Cardiac muscle cell (in vitro differentiated cells and primary cell): ENCODE results near the gene CLEC2B. TPM values are rescaled to one million over a fixed set of nuclear protein-coding genes. Genes with fewer than 3 reads are reported as not detected.

Experiments
- DNase-seq, 2 donors: peaks; one replicate each; pipeline versions ENCODE4 v3.0.0 to v3.0.0-alpha.2; 2010 to 2017; ENCODE audit warnings: low read depth in 1 of 2, low spot score in 1 of 2
- H3K27ac ChIP-seq: fragments of 200-600 bp; sonication (generic); 2 replicates; pipeline ENCODE4 v1.5.1; 2016
- H3K27me3 ChIP-seq: fragments of 200-600 bp; sonication (generic); 2 replicates; pipeline ENCODE4 v1.6.0; 2016; ENCODE audit warnings: control low read depth
- H3K36me3 ChIP-seq: fragments of 200-600 bp; sonication (generic); 2 replicates; pipeline ENCODE4 v1.5.1; 2016; ENCODE audit warnings: control low read depth
- H3K4me1 ChIP-seq: fragments of 200-600 bp; sonication (generic); 2 replicates; pipeline ENCODE4 v1.8.1; 2017; ENCODE audit warnings: low read depth, mild to moderate bottlenecking, mixed run types
- H3K4me3 ChIP-seq: fragments of 200-600 bp; sonication (generic); 2 replicates; pipeline ENCODE4 v1.5.1; 2016; ENCODE audit warnings: mild to moderate bottlenecking
- H3K9me3 ChIP-seq: fragments of 200-600 bp; sonication (generic); 2 replicates; pipeline ENCODE4 v1.5.1; 2017; ENCODE audit warnings: low read depth, mild to moderate bottlenecking, control low read depth
- CTCF ChIP-seq: IDR thresholded peaks from 2 replicates; pipeline ENCODE4 v1.5.1; 2012; ENCODE audit warnings: low read depth, mild to moderate bottlenecking, low read length
- polyA plus RNA-seq: library from polyadenylated mRNA; unstranded; fragments of >200 nt; fragmentation: Nextera tagmentation; extraction: Ambion mirVana; gene quantifications from 2 replicates; pipeline ENCODE4 v1.2.1, GENCODE V29; 2016
- total RNA-seq: library from RNA; depleted of rRNA; stranded (reverse); fragments of >200 nt; gene quantifications from 2 replicates; pipeline ENCODE4 v1.2.3, GENCODE V29; 2016

The CLEC2B gene
- total RNA-seq: not detected in 2 replicates
- polyA plus RNA-seq: 0.31 TPM in 1 of 2 replicates, not detected in the other

- peak in 1 of 2 donors; percentile 85 for DNase-seq
- Histone ChIP-seq H3K4me3 (no peak within 1 kb of the TSS), H3K9me3 (no peaks in the 10 kb centered on the region), H3K27me3 (no peaks in the 10 kb centered on the region), H3K27ac (no peak within 1 kb of the TSS), H3K4me1 (peaks cover 4% of the 10 kb centered on the region), H3K36me3 (no peaks in the 10 kb centered on the region)
- TF ChIP-seq CTCF: no peak
These were observed at the start of gene CLEC2B for GRCh38 chr12:9869307-9870161. TSS of gene CLEC2B (minus strand) at chr12:9869354.

GRCh38 chr12:9911708-9912107 is 42.6 kb upstream of the CLEC2B start:
- H3K4me1 ChIP-seq: no peaks in the 10 kb centered on the region
- no peak for TF ChIP-seq CTCF
- no peaks in the 10 kb centered on the region for H3K27me3 ChIP-seq
- no peak overlapping the region for H3K4me3 ChIP-seq
- no peak for DNase-seq
- H3K27ac ChIP-seq: no peak overlapping the region
- no peaks in the 10 kb centered on the region for H3K36me3 ChIP-seq
- no peaks in the 10 kb centered on the region for H3K9me3 ChIP-seq

- no peak for DNase-seq
- TF ChIP-seq CTCF: no peak
- H3K36me3 ChIP-seq: no peaks in the 10 kb centered on the region
- H3K4me1 ChIP-seq: no peaks in the 10 kb centered on the region
- no peak overlapping the region for H3K27ac ChIP-seq
- H3K27me3 ChIP-seq: no peaks in the 10 kb centered on the region
- H3K9me3 ChIP-seq: no peaks in the 10 kb centered on the region
- H3K4me3 ChIP-seq: no peak overlapping the region
These were observed 41.7 kb upstream of the CLEC2B start for GRCh38 chr12:9910716-9911421.

GRCh38 chr12:9909724-9910123 is 40.6 kb upstream of the CLEC2B start:
- no peak overlapping the region for H3K27ac ChIP-seq
- DNase-seq: no peak
- H3K36me3 ChIP-seq: no peaks in the 10 kb centered on the region
- H3K4me1 ChIP-seq: no peaks in the 10 kb centered on the region
- no peak for TF ChIP-seq CTCF
- H3K27me3 ChIP-seq: no peaks in the 10 kb centered on the region
- no peaks in the 10 kb centered on the region for H3K9me3 ChIP-seq
- H3K4me3 ChIP-seq: no peak overlapping the region

GRCh38 chr12:9908350-9908749 is 39.2 kb upstream of the CLEC2B start:
- H3K4me3 ChIP-seq: no peak overlapping the region
- no peak for TF ChIP-seq CTCF
- H3K27ac ChIP-seq: no peak overlapping the region
- H3K4me1 ChIP-seq: no peaks in the 10 kb centered on the region
- no peaks in the 10 kb centered on the region for H3K9me3 ChIP-seq
- no peaks in the 10 kb centered on the region for H3K27me3 ChIP-seq
- H3K36me3 ChIP-seq: no peaks in the 10 kb centered on the region
- DNase-seq: no peak
